ENCODE measurements around the gene ENO2.
"Not testable (repeated sequence)": the region's sequence is repeated elsewhere in the genome, so short reads cannot be mapped to it uniquely, and the experiment has no call there.

The ENO2 gene

DNA sequence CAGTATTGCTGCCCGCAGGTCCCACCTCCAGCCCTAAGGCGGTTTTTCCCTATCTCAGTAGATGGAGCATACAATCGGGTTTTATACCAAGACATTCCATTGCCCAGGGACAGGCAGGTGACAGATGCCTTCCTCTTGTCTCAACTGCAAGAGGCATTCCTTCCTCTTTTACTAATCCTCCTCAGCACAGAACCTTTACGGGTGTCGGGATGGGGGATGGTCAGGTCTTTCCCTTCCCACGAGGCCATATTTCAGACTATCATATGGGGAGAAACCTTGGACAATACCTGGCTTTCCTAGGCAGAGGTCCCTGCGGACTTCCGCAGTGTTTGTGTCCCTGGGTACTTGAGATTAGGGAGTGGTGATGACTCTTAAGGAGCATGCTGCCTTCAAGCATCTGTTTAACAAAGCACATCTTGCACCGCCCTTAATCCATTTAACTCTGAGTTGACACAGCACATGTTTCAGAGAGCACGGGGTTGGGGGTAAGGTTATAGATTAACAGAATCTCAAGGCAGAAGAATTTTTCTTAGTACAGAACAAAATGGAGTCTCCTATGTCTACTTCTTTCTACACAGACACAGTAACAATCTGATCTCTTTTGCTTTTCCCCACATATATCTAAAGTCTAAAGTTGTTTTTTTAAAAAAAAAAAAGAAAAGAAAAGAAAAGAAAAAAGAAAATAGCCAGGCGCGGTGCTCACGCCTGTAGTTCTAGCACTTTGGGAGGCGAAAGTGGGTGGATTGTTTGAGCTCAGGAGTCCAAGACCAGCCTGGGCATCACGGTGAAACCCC, 28.0 kb upstream of the ENO2 start:
- DNase-seq (ENCODE audit: low read depth) = not testable (repeated sequence)

DNA sequence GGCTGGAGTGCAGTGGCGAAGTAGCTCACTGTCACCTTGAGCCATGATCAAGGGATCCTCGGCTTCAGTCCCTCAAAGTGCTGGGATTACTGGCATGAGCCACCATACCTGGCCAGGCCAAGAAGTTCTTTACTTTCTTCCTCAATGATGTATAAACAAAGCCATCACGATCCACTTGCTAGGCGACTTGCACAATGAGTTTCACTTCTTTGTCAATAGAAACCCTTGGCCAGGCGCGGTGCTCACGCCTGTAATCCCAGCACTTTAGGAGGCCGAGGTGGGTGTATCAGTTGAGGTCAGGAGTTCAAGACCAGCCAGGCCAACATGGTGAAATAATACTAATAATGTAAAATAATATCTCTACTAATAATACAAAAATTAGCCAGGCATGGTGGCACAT, 26.9 kb upstream of the ENO2 start:
- no peak for DNase-seq (ENCODE audit: low read depth)

DNA sequence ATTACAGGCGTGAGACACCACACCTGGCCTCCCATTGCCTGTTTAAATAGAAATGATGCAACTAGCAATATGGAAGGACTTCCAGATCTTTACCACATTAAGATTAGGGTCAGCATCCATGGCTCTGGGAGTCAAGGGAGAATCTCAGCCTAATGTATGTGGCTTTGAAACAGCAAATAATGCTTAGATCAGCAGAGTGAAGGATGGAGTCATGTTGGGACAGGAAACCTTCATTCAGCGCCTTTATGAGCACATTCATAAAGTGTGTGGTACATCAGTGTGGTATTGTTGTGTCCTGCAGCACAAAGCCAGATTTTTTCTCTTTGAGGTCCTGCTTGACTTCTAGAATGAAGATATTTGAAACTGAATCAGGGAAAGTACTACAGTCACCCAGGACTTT, 26.0 kb upstream of the ENO2 start:
- no peak for DNase-seq (ENCODE audit: low read depth)

DNA sequence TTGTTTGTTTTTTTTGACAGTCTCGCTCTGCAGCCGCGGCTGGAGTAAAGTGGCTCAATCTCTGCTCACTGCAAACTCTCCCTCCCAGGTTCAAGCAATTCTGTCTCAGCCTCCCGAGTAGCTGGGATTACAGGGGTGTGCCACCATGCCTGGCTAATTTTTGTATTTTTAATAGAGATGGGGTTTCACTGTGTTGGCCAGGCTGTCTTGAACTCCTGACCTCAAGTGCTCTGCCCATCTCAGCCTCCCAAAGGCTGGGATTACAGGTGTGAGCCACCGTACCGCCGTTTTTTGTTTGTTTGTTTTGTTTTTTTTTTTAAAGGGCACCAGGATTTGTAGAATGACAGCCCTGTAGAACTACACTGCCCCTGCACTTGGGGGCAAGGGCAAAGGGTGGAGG, 25.6 kb upstream of the ENO2 start:
- not testable (repeated sequence) for DNase-seq (ENCODE audit: low read depth)

DNA sequence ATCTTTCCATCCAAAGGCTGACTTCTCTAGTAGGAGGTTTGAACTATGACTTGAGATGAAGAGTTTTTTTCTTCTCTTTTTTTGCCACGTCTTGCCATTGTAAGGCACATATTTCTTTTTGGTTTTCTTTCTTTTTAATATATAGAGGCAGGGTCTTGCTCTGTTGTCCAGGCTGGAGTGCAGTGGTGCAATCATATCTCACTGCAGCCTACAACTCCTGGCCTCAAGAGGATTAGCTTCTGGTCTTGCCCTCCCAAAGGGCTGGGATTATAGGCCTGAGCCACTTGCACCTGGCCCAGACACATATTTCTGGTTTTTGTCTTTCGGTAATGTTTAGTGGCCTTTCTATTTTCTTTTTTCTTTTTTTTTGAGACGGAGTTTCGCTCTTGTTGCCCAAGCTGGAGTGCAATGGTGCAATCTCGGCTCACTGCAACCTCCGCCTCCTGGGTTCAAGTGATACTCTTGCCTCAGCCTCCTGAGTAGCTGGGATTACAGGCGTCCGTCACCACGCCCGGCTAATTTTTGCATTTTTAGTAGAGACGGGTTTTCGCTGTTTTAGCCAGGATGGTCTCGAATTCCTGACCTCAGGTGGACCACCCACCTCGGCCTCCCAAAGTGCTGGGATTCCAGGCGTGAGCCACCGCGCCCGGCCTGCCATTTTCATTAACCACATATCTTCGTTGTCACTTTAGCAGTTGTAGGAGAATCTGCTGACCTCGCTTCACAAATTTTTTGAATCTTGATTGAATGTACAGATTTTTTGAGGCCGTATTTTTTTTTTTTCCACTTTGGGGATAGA, 24.4 kb upstream of the ENO2 start:
- not testable (repeated sequence) for DNase-seq (ENCODE audit: low read depth)

DNA sequence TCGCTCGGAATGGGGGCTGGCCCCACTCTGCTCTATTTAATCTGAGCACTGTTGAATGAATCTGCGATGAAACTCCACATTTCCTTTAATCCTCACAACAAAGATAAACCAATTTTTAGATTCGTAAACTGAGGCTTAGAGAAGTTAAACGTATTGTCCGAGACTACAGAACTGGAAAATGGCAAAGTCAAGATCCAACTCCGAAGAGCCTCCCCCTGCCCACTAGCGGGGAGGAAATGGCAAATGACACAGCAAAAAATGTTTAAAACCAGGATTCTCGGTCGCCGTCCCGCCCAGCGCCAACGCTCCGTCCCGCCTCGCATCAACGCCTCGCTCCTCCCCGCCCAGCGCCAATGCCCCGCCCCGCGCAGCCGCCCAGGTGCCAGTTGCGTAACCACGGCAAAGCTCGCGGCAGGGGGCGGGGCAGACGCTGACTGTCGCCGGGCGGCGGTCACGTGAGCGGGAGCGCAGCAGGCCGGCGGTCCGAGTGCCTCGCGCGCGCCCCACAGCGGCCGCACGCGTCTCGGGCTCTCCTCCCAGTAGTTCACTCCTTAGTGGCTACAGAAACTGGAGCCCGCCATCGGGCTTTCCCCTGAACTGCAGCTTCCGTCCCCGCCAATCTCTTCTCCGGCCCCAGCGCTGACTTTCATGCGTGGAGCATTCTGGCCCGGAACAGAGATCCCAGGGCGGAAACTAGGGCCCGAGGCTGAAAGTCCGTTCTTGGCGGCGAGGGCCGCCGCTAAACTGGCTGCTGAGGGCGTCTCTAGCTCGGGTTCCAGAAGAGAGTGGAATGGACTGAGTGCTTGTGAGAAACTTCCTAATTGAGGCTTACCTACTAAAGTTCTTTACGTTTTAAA, 23.4 kb upstream of the ENO2 start:
- peak; percentile 98 for DNase-seq (ENCODE audit: low read depth)

DNA sequence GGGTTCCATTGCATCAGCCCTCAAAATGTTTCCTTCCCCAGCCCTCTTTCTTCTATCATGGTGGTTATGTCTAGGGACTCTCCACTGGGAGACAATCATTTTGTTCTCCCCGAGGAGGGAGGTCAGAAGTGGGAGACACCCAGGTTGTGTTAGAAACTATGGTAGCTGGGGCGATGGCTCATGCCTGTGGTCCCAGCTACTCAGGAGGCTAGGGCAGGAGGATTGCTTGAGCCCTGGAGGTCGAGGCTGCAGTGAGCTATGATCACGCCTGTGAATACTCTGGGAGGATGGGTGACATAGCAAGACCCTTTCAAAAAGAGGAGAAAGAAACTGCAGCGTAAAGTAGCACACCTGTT, 22.8 kb upstream of the ENO2 start:
- DNase-seq (ENCODE audit: low read depth) = no peak

DNA sequence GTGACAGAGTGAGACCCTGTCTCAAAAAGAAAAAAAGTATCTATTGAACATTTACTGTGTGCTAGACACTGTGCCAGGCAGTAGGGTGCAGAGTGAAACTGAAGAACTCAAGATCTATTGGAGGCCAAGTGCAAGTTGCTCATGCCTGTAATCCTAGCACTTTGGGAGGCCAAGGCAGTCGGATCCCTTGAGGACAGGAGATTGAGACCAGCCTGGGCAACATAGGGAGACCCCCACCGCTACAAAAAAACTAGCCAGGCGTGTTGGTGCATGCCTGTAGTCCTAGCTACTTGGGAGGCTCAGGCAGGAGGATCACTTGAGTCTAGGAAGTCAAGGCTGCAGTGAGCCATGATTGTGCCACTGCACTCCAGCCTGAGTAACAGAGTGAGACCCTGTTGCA, 21.7 kb upstream of the ENO2 start:
- not testable (repeated sequence) for DNase-seq (ENCODE audit: low read depth)

DNA sequence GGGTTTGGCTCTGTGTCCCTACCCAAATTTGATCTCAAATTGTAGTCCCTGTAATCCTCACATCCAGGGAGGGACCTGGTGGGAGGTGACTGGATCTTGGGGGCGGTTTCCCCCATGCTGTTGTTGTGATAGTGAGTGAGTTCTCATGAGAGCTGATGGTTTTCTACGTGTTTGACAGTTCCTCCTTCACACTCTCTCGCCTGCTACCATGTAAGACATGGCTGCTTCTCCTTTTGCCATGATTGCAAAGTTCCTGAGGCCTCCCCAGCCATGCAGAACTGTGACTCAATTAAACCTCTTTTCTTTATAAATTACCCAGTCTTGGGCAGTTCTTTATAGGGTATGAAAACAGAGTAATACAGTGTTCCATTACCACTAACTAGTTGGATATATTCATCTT, 20.1 kb upstream of the ENO2 start:
- no peak for DNase-seq (ENCODE audit: low read depth)

DNA sequence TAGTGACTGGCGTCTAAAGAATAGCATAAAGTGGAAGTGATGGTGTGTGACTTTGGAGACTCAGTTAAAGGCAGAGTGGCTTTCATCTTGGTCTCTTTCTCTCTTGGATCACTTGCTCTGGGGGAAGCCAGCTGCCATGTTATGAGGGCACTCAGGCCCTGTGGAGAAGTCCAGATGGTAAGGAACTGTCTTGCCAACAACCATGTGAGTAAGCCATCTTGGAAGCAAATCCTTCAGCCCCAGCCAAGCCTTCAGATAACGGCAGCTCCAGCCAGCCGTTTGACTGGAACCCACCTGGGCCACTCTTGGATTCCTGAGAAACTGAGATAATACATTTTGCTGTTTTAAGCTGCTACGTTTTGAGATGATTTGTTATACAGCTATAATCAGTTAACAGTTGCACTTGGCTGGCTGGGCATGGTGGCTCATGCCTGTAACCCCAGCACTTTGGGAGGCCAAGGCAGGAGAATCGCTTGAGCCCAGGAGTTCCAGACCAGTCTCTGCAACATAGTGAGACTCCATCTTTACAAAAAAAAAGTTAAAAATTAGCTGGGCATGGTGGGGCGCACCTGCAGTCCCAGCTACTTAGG, 17.4 kb upstream of the ENO2 start:
- DNase-seq (ENCODE audit: low read depth) = no peak

DNA sequence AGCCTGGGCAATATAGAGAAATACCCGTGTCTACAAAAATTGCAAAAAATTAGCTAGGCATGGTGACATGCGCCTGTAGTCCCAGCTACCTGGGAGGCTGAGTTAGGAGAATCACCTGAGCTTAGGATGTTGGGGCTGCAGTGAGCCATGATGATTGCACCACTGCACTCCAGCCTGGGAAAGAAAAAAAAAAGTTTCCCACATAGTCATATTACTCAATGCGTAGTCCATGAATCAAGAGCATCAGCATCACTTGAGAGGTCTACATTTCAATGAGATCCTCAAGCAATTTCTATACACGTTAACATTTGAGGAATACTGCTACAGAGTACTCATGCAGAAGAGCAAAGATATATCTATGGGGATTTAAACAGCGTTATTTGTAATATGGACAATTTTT, 15.0 kb upstream of the ENO2 start:
- DNase-seq (ENCODE audit: low read depth) = no peak

DNA sequence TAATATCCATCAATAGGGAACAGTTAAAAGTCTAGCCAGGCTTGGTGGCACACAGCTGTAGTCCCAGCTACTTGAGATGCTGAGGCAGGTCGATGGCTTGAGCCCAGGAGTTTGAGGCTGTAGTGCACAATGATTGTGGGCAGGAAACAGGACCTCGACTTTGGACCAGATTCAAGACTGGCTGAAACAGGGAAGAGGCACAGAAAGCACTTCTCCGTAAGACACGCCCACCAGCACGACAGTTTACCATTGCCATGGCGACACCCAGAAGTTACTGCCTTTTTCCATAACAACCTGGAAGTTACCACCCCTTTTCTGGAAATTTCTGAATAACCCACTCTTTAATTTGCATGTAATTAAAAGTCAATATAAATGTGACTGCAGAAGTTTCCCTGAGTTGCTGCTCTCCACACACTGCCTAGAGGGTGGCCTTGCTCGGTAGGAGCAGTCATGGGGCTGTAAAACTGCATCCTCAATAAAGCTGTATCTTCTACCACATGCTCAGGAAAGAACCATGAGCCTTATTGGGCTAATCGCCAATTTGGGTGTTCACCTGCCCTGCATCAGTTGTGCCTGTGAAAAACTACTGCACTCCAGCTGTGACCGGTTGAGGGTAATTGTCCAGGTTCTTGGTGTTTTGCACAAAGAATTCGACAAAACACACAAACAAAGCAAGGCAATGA, 14.4 kb upstream of the ENO2 start:
- peak; percentile 31 for DNase-seq (ENCODE audit: low read depth)

DNA sequence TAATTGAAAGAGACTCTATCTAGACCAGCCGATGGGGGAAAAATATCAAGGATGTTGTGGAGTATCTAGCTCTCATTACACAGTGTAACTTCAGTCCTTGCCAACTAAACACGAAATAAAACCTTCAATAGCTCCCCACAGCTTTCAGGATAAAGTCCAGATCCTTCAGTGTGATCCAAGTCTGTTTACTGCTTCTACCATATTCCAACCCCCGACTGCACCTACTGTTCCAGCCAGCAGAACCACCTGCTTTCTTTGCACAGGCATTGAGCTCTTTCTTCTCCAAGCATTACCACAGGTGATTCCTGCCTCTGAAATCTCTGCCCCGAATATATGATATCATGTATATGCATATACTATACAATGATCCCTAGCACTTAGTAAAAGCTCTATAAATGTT, 11.9 kb upstream of the ENO2 start:
- no peak for DNase-seq (ENCODE audit: low read depth)

DNA sequence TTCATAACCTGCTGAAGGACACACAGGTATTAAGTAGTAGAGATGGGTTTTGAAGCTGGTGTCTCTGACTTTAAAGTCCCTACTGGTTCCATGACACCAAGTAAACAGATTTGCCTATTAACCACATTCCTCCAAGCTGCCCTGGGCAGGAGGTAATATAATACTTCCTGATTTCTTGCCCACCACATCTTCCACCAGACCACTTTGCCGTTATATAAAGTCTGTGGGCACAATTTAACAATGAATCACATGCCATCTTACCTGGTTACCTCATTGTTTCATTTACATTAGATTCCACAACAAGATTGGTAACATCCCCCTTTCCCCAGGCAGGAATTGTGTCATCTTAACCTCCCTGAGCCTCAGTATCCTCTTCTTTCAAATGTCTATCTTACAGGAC, 10.7 kb upstream of the ENO2 start:
- no peak for DNase-seq (ENCODE audit: low read depth)

DNA sequence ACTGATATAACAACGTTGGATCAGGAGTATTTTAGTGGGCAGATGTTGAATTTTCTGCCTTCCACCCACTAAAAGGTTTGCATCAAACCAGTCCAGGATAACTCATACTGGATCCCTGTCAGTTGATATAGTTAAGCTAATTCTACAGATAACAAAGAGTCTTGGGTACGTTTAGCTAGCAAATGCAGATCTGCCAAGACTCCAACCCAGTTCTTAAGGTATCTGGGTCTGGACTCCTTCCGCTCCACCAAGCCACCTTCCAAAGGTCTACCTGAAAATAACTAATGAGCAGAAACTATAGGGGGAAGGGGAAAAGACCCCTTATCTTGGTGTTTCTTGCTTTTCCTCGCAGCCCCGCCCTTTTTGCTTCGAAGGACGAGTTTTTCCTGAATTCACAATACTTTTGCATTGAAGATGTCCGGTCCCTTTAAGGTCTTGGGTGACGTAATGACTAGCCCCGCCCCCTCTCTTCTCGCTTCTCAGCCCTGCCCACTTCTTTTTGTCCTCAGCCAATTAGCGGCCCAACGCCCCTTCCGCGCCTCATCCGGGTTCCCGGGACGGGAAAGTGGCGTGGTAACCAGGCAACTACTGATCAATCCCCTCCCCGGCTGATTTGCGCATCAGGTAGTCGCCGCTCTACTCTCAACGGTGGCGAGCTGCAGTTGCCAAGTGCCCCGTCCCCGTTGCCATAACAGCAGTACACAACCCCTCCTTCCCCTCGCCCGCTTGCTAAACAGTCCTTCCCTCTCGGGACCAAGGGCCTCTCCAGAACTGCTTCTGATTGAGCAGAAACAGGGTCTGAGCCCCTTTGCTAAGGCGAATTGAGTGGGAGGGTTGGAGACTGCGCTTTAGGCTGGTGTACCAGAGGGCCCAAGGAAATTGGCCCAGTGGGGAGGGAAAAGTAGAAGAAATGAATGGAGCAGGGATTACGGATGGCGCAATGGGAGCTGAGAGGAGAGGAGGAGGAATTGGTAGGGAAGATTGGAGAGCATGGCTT, 9.8 kb upstream of the ENO2 start, which contains the start of gene LRRC23:
TSS of gene LRRC23 (plus strand) at position 543 of the 997 bp plus-strand sequence. CDS start 812 bp downstream, outside the sequence.
- peak; percentile 95 for DNase-seq (ENCODE audit: low read depth)

DNA sequence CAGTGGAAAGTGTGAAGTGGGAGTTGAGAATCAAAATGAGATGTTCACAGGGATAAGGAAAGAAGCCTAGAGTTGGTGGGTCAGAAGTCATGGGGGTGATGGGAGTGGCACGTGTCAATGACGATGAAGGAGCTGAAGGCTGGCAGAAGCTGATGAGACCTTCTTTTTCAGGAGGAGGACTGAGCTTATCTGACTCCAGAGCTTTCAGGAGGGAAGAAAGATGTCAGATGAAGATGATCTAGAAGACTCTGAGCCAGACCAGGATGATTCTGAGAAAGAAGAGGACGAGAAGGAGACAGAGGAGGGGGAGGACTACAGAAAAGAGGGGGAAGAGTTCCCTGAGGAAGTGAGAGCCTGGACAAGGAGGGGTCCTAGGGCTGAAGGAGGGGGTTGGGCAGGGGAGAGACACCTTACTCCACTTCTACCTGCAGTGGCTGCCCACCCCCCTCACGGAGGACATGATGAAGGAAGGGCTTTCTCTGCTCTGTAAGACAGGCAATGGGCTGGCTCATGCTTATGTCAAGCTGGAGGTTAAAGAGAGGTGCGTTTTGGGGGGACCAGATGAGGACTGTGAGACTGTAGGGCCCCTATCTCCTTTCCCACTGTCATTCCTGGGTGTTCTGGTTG, 8.9 kb upstream of the ENO2 start:
- no peak for DNase-seq (ENCODE audit: low read depth)

DNA sequence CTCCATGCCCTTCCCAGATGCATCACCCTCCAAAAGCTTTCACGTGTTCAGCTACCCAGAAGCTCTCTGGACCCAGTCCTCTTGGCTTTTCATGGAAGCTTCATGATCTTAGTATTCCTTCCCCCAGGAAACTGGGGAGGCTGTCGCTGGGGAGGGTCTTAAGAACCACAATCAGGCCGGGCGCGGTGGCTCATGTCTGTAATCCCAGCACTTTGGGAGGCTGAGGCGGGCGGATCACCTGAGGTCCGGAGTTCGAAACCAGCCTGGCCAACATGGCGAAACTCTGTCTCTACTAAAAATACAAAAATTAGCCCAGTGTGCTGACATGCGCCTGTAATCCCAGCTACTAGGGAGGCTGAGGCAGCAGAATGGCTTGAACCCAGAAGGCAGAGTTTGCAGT, 6.2 kb upstream of the ENO2 start:
- DNase-seq (ENCODE audit: low read depth) = not testable (repeated sequence)

DNA sequence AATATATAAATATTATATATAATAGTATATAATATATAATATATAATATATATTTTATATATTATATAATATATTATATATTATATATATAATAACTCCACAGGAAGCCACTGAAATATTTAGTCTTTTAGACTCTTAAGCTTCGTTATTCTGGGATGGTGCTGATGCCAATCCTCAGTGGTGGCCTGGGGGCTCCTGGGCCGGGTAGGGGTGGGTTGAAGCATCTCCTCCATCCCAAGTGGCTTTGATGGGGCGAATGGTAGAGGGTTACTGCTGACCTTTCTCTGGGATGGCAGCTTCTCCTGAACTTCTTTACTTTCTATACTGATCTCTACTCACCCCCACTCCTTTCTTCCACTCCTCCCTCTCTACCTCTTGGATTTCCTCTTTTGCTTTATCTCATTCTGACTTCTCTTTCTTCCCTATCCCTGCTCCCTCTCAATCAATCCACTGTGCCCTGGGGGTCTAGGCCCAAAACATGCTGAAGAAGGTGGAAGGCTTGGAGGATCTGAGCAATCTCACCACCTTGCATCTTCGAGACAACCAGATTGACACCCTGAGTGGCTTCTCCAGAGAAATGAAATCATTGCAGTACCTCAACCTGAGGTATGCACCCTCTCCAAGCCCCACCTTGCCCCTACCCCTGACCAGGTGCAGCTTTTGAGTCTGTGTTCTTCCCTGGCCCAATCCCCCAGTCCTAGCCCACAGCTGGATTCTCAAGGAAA, 4.8 kb upstream of the ENO2 start:
- no peak for DNase-seq (ENCODE audit: low read depth)

Data from stimulated activated CD4-positive, alpha-beta T cell treated with anti-CD3 and anti-CD28 coated beads, Interleukin-2, amount 100 ng/mL, for 4 hours (primary cell).